Posterior cingulate gyrus (tissue), 11 donors: ENCODE data around the gene PAK1.

Experiments used
- DNase-seq, 10 donors: peaks; one replicate each; pipeline versions ENCODE4 v3.0.0 to v3.0.0-alpha.2; 2020 to 2021; ENCODE audit warnings: mixed read lengths in 3 of 10
- intact Hi-C: fragments of 100-400 bp; cut with DNase I; formaldehyde crosslinking; loops from one replicate; pipeline ENCODE4 v1.15.1; 2023

Gene PAK1

GRCh38 chr11:77278595-77279506 is 195.0 kb downstream of the PAK1 start:
- DNase-seq: no peak
- intact Hi-C loops: no loop called here

- intact Hi-C loops: no loop called here
- no peak for DNase-seq
Observed at GRCh38 chr11:77276271-77276670, 197.6 kb downstream of the PAK1 start.
